Measurements from ENCODE around the gene HSD17B1. TPM values are rescaled to one million over a fixed set of nuclear protein-coding genes. Genes with fewer than 3 reads are reported as not detected.

Gene HSD17B1
- total and polyA plus RNA-seq, 2 of the 13 experiments (the other 11 are each of a cell fraction or from before 2014, with no cell fraction given), result 0.54 to 0.93 TPM

- TF ChIP-seq ZBTB33 (CRISPR knock-in tag; IDR thresholded peaks at IDR 0.05) (peak; percentile 43; the same call in 1 of the 2 replicates), EP300 (IDR thresholded peaks at IDR 0.05; ENCODE audit: low read depth in 2 of 2, low read length in 2 of 2) (no peak), EP300 (CRISPR knock-in tag; IDR thresholded peaks at IDR 0.05; ENCODE audit: borderline replicate concordance) (no peak), CCDC6 (CRISPR knock-in tag; IDR thresholded peaks at IDR 0.05) (no peak), CREBL2 (CRISPR knock-in tag; IDR thresholded peaks at IDR 0.05; ENCODE audit: borderline replicate concordance) (no peak), STAG1 (CRISPR knock-in tag; IDR thresholded peaks at IDR 0.05) (no peak), PHF5A (CRISPR knock-in tag; IDR thresholded peaks at IDR 0.05; ENCODE audit: low read depth, unreplicated experiment) (no peak), SYNCRIP (IDR thresholded peaks at IDR 0.05; ENCODE audit: insufficient read depth, low read depth, low read length) (no peak), BHLHE40 (IDR thresholded peaks at IDR 0.05; ENCODE audit: low read length) (no peak), ZBTB4 (CRISPR knock-in tag; IDR thresholded peaks at IDR 0.05; ENCODE audit: borderline replicate concordance) (0 out of 2 replicates have a peak, but pooled peaks have one; percentile 39), ZFY (CRISPR knock-in tag; IDR thresholded peaks at IDR 0.05) (no peak), NFATC3 (CRISPR knock-in tag; IDR thresholded peaks at IDR 0.05) (0 out of 2 replicates have a peak, but pooled peaks have one; percentile 1), HNRNPUL1 (IDR thresholded peaks at IDR 0.05; ENCODE audit: low read depth, low read length) (no peak), ZBTB20 (CRISPR knock-in tag; IDR thresholded peaks at IDR 0.05; ENCODE audit: borderline replicate concordance, low read depth) (no peak), RBFOX2 (IDR thresholded peaks at IDR 0.05; ENCODE audit: low read depth, low read length) (peak; percentile 55; the same call in 1 of the 2 replicates), HBP1 (CRISPR knock-in tag; IDR thresholded peaks at IDR 0.05; ENCODE audit: low read depth) (peak; percentile 9; the same call in 1 of the 2 replicates), ZNF124 (CRISPR knock-in tag; IDR thresholded peaks at IDR 0.05) (no peak), STAT6 (CRISPR knock-in tag; IDR thresholded peaks at IDR 0.05; ENCODE audit: borderline replicate concordance) (no peak), NR3C1 (CRISPR knock-in tag; IDR thresholded peaks at IDR 0.05) (no peak), CENPT (CRISPR knock-in tag; IDR thresholded peaks at IDR 0.05; ENCODE audit: low read depth) (no peak)
Observed at GRCh38 chr17:42537156-42537805, 15.4 kb upstream of the HSD17B1 start (continued).
